HG02623 (cell line): ENCODE measurements around the gene NR4A2.
A peak's percentile ranks its signal among the peaks of the same experiment; 100 is the strongest.

Experiments used
- ATAC-seq: cut with Tn5 transposase; IDR thresholded peaks from one replicate; pipeline ENCODE4 v1.9.1; 2021; ENCODE audit warnings: moderate library complexity; ENCODE audit not compliant: unreplicated experiment

The NR4A2 gene

GRCh38 chr2:156332534-156333273 is at the start of gene NR4A2:
TSS of gene NR4A2 (minus strand) at chr2:156332721. CDS start at chr2:156330186, 2,535 bp downstream.
- peak; percentile 71 for ATAC-seq

- ATAC-seq = peak; percentile 86
Observed at GRCh38 chr2:156380117-156380645, 47.7 kb upstream of the NR4A2 start.

DNA sequence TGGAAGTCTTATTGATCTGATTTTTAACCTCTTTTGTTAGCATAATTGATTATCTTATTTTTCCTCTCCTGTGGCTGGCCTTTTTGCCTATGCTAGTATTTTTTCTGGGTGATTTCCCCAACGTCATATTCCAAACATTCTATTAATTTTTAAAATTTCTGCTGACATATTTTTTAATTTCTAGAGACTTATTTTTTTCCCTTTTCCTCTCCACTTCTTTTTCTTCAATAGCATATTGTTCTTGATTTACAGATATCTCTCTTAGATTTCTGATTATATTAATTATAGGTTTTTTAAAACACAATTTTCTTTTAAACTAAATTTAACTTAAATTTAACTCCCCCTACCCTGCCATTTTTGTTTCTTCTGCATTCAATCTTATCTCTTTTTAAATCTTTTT is 47.2 kb upstream of the NR4A2 start:
- ATAC-seq = no peak

- ATAC-seq = no peak
Observed at GRCh38 chr2:156379071-156379470, 46.5 kb upstream of the NR4A2 start.

- no peak for ATAC-seq
Observed at GRCh38 chr2:156366753-156367152, 34.2 kb upstream of the NR4A2 start.

GRCh38 chr2:156363141-156363540 is 30.6 kb upstream of the NR4A2 start:
- no peak for ATAC-seq

- ATAC-seq = no peak
Observed at GRCh38 chr2:156356014-156356754, 23.7 kb upstream of the NR4A2 start.

GRCh38 chr2:156352911-156353310 is 20.4 kb upstream of the NR4A2 start:
- no peak for ATAC-seq

- no peak for ATAC-seq
Observed at GRCh38 chr2:156350374-156351142, 18.0 kb upstream of the NR4A2 start.

GRCh38 chr2:156349605-156350004 is 17.1 kb upstream of the NR4A2 start:
- ATAC-seq = no peak

DNA sequence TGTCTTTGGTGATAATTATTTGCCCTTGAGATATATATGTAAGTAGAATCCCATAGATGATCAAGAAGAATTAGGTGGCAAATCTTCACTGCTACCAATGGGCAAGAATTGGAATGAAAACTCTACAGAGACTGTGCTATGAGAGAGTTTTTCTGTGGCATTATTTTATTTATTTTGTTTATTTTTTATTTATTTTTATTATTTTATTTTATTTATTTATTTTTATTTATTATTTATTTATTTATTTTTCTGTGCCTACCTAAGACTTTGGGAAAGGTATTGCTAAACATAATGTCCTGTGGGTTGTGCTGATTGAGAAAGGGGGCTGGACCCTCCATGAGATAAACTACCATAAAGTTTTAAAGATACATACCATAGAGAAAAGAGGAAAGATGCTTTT is 16.6 kb upstream of the NR4A2 start:
- no peak for ATAC-seq

DNA sequence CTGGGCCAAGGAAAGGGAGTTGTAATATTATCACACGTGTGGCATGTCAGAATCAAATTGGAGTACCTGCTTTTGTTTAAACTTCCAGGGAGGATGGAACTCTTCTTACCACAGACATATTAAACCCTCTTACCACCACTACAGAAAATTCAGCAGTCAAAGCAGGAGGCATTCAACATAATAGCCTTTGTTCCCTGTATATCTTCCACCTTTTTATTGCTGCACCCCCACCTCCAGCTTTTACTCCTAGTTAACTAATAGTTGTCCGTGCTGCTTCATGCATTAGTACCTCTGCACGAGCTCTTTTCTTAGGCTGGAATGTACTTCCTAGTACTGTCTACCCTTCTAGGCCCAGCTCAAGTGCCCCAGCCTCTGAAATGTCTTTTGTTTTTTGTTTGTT is 14.9 kb upstream of the NR4A2 start:
- ATAC-seq = no peak

DNA sequence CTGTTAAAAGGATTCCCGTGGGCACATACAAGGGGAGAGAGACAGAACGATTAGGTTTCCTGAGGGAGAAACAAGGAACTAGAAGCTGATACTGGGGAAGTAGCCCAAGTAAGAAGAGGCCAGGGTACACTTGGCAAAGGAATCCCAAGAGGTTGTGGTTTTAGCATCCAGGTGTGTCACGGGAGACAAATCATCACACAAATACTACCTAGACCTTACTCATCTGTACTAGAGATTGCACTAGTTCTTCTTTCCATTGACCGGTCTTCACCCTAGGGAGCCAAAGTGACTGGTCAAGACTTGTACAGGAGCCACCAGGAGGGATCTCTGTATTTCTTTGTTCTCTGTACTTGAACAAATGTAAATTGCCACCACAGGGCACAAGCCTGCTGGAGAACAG is 14.2 kb upstream of the NR4A2 start:
- no peak for ATAC-seq

DNA sequence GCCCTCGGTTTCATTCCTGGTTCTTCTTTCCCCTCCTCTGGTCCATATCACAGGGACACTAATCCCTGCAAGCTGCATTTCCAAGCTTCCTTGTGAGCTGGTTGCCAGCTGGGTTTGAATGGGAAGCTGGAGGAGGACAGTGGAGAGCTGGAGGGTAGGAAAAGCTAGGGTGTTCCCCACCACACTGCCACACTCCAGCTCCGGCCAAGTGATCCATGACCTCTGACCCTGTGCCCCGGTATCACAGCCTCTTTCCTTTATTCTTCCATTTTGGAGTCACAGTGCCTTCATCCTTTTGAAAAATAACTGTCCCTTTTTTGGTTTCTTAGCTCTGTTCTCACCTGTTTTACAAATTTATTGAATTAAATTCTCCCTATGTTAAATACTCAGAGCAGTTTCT is 13.1 kb upstream of the NR4A2 start:
- no peak for ATAC-seq

- no peak for ATAC-seq
Observed at GRCh38 chr2:156343940-156344301, 11.4 kb upstream of the NR4A2 start.

DNA sequence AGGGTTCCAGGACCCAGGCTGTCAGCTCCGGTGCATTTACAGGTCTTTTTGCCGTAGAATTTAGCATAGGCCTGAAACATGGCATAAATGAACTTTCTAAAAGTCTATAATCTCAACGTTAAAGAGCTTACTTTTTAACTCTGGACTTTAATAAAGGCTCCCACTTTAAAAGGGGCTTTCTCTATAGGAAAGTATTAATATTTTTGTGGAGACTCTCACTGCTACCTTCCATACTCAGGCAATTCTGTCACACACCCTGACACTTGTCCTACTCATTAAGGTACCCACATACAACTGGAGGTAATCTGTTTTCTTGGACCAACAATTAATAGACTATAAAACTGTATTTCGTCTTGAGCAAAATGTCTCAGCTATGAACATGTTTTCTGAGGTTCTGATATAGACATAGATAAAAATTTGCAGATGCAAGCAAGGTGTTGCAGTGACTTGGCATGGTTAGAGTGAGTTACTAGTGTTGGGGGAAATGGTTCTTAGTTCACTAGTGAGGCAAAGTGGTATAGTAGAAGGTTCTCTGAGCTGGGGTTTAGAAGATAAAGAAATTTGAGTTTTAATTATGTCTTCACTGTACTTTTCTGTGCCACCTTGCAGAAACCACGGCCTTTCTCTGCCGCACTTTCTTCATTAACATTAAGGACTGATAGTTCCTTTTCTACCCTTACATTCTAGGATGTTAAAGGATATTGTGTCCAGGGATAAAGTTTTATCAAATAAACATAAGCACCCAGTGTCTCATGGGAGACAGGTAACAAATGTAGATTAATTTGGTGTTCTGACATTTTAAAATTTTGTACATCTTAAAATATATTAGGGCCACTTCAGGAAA is 10.8 kb upstream of the NR4A2 start:
- no peak for ATAC-seq

DNA sequence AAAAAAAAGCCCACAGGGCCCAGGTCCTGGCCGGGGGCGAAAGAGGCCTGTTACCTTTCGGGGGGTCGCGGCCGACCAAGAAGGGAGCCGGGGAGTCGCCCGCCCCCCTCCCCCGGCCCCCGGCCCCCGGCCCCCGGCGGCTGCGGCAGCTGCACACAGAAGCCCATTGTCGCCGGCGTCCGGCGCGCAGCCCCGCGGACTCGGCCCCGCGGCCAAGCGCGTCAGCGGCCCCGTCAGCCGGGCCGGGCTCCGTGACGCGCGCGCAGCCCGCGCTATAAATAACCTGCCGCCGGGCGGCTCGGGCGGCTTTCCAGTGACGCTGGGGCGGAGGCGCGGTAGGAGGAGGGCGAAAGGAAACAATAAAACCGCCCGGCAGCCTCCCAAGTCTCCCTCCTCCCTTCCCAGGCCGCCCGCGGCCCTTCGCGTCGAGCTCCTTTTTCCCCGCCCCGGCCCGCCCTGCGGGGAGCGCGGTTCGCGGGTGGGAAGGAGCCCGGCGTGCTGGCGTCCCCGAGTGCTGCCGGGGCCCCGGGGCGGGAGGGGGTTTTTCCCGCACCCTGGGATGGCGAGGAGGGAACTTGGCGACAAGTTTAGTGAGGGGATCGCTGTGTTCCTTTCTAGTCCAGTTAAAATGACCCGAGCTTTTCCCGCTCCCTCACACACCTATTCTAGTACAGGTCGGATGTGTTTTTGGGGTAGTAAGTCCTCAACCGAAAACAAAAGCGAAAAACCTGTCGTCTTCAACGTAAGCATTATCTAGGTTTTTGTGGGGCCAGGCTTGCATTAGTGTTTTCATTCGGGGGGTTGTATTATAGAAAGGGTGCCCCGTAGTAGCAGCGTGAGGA is 10.0 kb upstream of the NR4A2 start:
- peak; percentile 46 for ATAC-seq

DNA sequence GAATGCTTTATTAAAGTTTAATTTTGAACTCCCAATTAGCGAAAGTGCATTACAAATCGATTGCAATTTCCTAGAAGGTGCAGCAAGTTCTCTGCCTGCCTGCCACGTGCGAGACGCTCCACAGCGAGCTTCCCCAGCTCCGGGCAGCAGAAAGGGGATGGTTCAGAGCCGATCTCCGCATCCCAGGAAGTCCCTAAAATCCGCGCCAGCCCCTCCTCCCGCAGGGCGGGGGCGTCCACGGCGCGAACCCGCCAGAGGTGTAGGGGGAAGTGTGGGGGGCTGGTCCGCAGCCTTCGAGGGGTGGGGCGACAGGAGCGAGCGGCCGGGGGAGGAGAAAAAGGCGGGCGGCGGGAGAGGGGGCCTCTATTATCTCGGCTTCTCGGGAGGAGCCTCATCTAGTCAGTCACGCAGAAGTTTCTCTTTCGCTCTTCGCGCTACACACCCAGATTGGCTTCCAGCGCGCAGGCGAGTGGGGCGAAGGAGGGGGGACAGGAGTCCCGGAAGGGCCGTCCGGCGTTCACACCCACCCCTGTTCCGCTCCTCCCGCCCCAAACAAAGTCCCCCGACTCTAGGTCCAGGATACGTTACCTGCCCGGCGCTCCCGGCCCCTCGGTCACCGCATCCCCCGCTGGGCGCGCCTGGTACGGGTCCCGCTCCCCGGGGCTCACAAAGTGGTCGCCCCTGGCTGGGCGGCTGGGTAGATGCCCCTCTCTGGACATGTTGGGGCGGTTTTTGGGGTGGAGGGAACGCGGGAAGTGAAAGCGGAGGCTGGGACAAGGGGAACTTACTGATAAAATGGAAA is 9.1 kb upstream of the NR4A2 start:
- ATAC-seq = peak; percentile 78
